Measurements from ENCODE around the gene RAD51B.

RAD51B gene

DNA sequence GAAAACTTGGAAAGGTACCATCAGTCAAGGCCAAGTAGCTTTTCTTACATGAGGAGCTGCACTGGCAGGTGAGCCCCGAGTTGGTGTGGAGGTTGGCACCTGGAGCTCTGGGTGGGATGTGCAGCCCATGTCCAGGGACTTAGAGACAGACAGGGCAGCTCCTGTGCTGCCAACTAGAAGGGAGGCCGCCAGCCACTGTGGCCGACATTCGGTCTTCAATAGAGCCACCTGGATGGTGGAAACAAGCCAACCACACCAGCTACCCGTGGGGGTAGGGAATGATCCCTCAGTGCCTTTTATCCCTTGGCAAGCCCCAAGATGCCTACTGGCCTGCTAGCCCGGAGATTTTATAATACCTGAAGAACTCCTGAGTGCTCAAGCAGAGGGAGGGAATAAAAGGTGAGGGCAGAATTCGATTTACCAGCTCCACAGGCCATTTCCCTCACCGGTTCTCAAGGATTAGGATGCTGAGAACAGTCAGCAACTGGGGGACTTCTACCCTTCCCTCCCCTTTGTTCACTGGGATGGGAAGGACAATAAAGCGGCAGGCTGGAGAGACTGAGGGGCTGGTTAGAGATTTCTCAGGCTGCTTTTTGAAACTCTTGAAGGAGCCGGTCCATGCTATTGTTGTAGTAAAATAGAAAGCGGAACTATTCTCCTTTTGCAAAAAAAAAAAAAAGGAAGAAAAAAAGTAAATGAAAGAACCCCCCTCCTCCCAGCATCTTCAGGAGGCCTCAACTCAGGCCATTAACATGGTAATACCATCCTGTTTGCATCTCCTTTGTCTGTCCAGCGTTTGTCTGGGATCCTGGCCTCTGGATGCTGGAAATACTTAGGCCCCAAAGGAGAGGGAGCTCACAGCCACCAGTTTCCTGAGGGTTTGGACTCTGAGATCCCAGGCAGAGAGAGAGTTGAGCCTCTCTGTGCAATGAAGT, 651.7 kb downstream of the RAD51B start:
- DNase-seq, result no peak
- intact Hi-C loops (cut with DNase I), result no loop called here

DNA sequence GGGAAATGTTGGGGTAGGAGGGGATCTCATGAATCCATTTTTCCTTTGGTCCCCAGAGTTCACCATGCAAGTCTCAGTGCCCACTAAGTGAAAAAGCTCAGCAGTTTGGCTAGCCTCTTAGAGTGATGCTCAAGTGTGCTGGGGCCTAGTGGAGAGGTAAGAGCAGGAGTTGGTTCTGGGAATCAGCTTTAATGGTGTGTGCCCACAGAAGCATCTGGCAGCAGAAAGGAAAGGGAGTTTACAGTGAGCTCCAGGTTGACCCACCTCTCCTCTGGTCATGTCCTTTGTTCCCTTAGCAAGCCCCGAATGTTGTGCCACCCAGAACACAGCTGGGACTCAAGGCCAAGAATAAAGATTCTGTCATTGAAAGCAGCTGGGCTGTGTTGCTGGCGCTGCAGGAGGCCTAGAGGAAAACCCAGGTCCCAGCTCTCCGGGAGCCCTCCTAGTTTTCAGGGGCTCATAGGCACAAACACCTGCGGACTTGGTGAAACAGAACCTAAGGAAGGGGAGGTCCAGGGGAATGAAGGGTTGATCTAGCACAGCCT, 652.5 kb downstream of the RAD51B start:
- no peak for DNase-seq
- intact Hi-C loops (cut with DNase I), result no loop called here

DNA sequence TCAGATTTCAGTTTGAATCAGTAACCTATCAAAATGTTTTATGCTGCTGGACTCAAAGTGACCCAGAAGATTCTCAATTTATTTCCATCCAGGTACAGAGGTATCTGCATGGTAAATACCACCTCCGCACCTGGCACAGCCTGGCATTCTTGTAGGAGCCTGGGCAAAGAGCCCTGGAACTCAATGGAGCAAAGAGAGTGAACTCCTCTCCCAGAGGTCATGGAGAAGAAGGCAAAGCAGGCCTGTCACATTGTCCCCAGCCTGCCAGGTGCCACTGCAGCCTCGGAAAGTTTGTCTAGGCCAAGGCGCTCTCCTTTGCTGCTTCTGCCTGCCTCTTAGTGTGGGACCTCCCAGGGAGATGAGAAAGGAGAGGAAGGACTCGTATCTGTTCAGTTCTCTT, 653.5 kb downstream of the RAD51B start:
- intact Hi-C loops (cut with DNase I), result no loop called here
- DNase-seq, result no peak

DNA sequence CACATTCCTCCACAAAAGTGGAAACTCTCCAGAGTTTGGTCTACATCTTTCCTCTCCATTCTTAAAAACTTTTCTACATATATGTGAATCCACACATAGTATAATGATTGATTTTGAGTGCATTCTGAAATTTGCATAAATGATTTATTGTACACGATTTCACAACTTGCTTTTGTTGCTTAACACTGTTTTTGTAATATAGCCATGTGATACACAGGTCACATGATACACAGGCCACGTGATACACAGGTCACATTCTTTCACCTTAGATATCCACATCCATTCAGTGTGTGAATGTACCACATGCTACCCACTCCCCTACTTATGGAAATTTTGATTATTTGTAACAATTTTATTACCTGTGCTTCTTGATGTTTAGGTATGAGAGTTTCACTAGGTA, 654.2 kb downstream of the RAD51B start:
- no peak for DNase-seq

DNA sequence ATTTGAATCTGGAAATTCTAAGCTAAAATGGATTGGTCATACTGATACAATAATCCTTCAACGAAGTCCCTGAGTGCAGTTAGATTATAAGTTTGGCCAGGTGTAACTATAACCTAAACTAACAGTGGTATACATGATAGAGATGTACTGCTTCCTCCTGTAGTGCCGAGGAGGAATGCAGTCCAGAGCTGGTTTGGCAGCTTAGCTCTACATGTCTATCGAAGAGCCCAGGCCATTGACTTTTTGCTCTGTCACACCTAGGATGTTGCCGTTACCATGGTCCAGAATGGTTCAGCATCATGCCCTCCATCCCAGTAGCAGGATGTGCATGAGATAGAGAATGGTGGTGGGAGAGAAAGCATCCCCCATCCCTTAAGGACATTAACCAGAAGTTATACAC, 655.2 kb downstream of the RAD51B start:
- intact Hi-C loops (cut with DNase I), result no loop called here
- no peak for DNase-seq

More for the DNA sequence above, 654.2 kb downstream of the RAD51B start:
- intact Hi-C loops (cut with DNase I), result no loop called here

DNA sequence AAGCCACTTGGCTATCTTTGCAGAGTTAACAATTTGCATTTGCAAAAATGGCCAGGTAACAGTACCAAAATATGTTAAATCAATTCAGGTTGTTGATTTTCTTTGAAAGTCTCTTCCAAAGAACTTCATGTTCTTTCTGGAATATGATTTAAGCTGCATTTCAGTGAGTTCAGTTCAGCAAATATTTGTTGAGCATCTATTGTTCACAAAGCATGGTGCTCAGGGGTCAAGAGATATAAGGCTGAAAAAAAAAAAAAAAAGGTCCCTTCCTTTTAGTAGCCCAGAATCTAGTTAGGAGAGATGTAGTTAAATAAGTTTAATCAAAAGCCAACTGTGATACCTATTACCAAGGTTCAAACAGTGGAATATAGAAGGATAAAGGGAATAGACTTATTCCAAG, 656.2 kb downstream of the RAD51B start:
- intact Hi-C loops (cut with DNase I), result no loop called here
- no peak for DNase-seq

DNA sequence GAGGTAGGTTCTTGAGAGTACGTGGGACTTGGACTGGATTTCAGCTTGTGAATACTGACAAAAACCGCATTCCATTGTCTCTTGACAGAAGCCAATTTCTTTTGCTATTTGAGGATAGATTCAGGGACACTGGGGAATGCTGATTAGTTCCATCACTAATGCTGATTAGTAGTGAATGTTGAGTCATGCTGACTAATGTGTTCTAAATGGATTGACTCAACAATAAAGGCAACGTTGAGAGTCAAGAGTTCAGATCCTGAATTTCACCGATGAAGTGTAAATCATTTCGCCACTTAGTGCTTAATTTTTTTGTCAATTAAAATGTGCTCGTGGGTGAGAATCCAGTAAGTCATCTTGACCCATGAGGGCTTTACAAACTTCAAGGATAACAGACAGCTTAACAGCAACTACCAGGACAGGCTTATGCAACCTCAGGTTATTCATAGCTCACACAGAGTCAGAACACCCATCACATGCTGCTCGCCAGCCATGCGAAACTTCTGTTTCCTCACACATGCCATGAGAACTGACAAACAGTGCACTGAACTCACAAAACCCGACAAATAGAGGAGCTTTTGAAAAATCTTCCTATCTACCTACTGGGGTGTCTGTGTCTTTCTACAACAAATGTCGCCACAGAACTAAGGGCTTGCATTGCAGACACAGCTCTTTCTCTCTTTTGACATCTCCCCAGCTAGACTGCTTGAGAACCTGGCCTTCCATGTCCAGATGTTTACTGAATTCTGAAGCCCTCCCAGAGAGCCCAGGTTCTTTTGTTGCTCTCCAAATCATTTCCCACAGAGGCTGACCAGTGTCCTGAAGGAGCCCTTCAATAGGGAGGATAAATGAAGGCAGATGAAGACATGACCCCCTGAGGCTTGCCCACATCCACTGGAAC, 656.9 kb downstream of the RAD51B start:
- intact Hi-C loops (cut with DNase I), result no loop called here
- peak; percentile 22 to 88 (median 67) for DNase-seq

DNA sequence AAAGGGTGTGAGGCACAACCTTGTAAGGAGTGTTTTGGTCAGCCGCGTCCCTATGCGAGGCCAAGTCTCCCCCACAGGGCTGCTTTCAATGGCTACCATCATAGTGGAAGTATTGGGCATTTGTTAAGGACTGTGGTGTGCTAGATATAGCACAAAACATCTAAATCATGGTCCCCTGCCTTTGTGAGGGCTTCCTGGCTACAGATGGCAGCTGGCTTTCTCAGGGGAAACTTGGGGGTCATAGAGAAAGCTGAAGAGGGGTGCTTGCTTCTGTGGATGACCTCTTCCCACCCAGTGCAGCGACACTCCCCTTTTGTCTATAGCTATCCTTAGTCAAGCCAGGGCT, 657.5 kb downstream of the RAD51B start:
- DNase-seq, result no peak
- intact Hi-C loops (cut with DNase I), result no loop called here

DNA sequence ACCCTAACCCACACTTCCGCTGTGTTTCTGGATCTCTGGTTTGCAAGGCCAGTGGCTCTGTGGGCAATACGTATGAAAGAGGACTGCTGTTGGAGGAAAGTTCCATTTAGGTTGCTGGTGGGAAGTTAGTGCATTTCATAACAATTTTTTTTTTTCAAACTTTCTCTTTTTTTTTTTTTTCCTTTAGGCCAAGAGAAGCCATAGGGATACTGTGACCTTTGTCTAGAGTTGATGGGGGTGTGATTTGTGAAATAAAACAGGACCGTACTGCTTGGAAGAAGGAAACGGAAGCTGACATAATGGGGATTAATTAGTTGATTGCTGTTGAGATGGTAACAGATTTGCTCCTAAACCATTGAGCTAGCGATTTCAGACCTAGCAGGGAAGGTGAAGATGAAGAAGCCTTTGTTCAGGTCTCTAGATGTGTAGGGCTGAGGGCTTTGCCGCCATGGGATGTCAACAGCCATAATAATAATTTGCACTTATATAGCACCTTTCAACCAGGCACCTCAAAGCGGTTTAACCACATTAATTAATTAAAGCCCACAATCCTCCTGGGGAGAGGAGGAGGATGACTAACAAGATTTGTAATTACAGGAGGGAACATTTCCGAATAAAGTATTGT, 658.0 kb downstream of the RAD51B start:
- no peak for DNase-seq
- intact Hi-C loops (cut with DNase I), result no loop called here

DNA sequence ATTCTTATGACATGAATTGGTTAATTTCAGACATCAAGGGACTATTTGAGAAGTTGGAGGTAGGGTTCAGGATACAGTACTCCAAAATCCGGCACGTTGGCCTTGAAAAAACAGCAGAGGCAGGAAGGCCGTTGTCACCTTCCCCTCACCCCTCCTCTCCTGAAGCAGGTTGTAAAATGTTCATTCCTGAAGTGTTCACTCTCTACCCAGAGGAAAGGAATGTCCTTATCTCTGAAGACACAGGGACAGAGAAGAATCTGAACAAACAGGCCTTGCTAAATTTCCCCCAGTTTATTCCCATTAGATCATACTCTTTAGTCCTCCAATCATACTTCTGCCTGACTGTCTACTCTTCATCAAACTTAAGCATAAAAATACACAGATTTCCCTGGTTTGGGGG, 659.7 kb downstream of the RAD51B start:
- intact Hi-C loops (cut with DNase I), result no loop called here
- DNase-seq, result no peak

DNA sequence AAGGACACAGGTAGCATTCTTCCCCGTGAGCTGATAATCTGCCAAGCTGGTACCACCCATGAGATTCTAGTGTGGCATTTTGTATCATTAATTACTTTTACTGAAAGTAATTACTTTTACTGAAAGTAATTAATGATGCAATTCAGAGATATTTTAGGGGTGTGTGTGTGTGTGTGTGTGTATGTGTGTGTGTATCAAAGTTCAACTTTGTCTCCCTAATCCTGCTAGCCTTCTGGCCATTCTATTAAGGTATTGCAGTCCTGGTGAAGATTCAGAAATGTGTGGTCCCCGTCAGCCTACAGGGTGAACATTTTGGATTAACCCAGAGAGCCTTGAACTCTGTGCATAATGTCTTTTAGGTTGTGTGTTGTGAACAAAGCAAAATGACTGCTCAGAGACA, 662.4 kb downstream of the RAD51B start:
- intact Hi-C loops (cut with DNase I), result no loop called here
- no peak for DNase-seq

DNA sequence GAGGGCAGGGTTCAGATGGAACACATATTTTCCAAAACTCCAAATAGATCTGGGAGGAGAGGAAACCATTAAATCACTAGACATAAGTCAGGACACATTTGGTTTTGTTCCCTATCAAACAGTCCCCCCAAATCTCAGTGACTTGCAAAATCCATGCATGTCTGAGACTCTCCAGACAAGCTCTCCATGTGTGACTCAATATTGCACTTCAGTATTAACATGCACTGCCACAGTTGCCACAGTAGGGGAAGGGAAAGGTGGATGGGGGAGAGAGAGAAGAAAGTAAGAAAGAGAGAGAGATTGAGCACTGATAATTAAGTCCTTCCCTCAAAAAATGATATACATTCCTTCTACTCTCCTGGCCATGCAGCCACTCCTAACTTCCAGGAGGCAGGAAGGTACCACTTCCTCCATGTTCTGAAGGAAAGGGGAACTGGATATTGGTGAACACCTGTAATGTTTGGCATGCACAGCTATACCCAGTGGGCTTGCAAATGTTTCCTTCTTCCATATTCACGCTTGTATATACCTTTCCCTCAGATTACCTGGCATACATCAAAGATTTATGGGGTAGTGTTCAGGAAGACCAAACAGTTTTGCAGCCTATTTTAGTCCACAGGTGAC, 663.3 kb downstream of the RAD51B start:
- DNase-seq, result no peak
- intact Hi-C loops (cut with DNase I), result no loop called here

DNA sequence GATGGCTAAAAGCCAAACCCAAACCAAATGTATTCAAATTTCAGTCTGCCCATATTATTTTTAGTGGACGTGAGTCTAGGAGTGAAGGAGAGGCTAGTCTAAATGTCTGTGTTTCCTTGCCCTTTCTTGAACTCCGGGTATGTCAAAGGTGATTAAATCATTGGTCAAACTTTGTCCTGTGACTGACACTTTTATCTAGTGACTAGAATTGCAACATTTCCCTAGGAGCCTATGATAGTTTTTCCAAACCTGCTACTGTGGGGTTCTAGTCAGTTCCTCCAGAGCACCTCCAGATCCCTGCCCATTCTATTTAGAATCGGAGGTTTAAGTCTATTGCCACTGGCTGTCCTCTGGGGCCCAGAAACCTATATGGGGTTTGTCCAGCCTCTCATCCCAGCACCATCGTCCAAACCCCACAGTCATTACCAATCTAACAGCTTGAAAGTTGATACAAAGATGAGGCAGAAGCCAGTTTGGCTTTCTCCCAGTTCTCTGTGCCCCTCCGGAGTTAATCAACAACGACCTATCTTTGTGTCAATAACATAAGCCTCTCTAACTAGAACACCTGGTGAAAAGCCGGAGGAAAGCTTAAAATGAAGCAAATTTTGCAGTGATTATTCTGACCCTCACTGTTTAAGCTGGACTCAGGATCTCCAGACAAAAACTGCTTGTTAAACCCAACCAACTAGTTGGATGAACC, 666.6 kb downstream of the RAD51B start:
- no peak for DNase-seq
- intact Hi-C loops (cut with DNase I), result no loop called here

DNA sequence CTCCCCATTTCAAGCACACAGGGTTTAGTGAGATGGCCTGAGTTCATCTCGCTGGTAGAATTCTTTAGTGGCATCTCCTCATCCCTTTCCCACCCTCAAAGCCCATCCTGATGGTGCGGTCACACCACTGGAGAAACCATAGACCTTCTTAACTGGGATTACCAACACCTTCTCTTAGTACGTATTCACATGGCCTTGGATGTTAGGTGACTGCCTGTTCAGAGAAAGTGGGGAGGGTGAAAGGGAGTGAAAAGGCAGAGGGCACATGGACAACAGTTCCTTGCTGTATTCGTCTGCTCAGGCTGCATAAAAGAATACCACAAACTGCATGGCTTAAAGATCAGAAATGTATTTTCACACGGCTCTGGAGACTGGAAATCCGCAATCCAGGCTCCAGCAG, 667.2 kb downstream of the RAD51B start:
- intact Hi-C loops (cut with DNase I), result no loop called here
- no peak for DNase-seq

DNA sequence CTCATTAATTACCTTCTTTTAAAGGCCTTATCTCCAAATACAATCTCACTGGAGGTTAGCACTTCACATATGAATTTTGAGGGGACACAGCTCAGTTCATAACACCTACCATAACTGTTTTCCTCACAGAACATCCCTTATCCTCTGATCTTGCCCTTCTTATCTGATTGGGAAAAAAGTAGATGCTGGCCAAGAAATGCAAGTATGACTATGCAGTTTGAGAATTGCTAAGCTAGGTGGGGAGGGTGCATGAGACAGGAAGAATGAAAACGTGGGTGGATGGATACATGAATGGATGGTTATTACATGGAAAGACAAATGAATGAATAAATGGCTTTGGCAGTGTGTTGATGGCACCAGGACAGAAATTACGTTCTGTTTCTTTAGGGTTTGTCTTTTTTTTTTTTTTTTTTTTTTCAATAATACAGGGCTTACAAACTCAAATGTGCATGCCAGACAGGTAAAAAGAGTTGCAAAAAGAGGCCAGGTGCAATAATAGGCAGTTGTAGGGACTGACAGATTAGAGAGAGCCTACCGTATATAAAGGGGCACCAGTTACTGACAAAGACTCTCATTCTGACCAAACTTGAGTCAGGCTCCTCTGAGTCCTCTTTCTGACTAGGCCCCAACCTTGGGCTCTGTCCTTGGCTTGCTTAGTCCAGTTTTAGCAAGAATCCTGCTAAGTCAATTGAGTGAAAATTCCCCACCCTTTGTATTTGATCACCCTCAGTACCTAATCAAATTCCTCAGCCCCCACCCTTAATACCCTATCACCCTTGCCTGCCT, 668.4 kb downstream of the RAD51B start:
- intact Hi-C loops (cut with DNase I), result no loop called here
- no peak for DNase-seq

DNA sequence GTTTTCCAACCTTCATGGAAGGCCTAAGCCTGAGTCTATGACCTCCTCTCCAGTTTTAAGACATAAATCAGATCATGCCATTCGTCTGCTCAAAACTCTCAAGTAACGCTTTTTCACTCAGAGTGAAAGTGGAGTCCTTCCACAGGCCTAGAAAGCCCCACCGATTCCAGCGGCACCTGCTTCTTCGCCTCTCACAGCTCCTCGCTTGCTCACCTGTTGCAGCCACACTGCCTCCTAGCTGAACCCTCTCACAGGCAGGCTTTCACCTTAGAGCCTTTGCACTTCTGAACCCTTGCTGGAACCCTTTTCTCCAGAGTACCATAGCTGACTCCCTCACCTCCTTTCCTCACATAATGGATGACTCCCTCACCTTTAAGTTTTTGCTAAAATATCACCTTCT, 672.2 kb downstream of the RAD51B start:
- intact Hi-C loops (cut with DNase I), result no loop called here
- no peak for DNase-seq

DNA sequence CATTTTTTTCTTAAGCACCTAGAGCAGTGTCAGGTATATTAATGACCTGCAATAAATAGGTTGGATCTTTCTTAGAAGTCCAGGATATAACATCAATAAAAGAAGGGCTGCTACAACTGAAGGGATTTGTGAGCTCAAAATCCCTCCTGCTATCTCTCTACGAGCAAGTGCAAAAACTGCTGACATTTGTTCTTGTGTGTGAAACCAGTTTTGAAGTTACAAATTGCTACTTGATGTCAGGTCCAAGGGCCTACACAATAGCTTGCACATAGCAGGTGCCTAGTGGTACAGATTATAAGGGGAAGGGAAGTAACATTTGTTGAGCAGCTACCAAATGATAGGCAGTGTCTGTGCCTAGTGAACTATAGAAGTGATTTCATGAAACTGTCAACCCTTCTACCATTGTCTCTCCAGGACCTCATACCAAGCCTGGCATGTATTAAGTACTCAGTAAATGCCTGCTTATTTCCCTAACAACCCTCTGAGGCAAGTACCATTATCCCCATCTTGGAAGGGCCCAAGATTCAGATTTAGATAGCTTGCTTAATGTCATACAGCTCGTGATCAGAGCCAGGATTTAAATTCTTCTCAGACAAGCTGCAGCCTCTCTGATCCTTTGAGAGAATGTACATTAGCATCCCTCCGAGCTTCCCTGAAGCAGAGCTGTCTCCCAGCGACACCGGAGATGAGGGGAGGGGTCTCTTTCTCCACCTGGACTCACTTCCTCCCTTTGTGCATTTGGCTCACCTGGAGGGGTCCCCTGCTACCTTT, 673.0 kb downstream of the RAD51B start:
- intact Hi-C loops (cut with DNase I), result no loop called here

More for the DNA sequence above, 673.0 kb downstream of the RAD51B start:
- DNase-seq, result no peak
